Panc1 (cell line): ENCODE results near the gene RPH3AL. TPM values are rescaled to one million over a fixed set of nuclear protein-coding genes. Genes with fewer than 3 reads are reported as not detected.

ENCODE experiments used
- ATAC-seq: fragments of 200-7000 bp; cut with Tn5 transposase; 2 replicates; pipeline ENCODE4 v1.9.1; 2020; ENCODE audit warnings: mild to moderate bottlenecking, moderate library complexity
- BruUV-seq: library from RNA; stranded (reverse); fragments of 400-500 nt; replicated peaks from 2 replicates; lab custom pipeline; 2021; lab: Mats Ljungman, UMichigan
- CTCF ChIA-PET: fragments of 300-600 bp; sonication (Branson Sonifier 250); formaldehyde crosslinking; loops from one replicate; lab custom pipeline; 2022; ENCODE audit warnings: antibody characterized with exemption; lab: Charles Lee
- POLR2A ChIA-PET: fragments of 300-600 bp; sonication (Branson Sonifier 250); formaldehyde crosslinking; loops from one replicate; lab custom pipeline; 2022; ENCODE audit warnings: antibody characterized with exemption; lab: Charles Lee
- DNase-seq: peaks from one replicate; pipeline ENCODE4 v3.0.0-alpha.2; 2010; ENCODE audit warnings: low read depth, low spot score
- H3K27ac ChIP-seq: 2 replicates; pipeline ENCODE4 v1.5.1; 2011; ENCODE audit warnings: mild to moderate bottlenecking, low read length, inconsistent platforms
- H3K27me3 ChIP-seq: fragments of 200-500 bp; sonication (Bioruptor generic); 2 replicates; pipeline ENCODE4 v1.6.0; 2014; ENCODE audit warnings: low read length, inconsistent platforms; ENCODE audit not compliant: control insufficient read depth, insufficient read depth
- H3K36me3 ChIP-seq: fragments of 200-500 bp; sonication (Bioruptor generic); 2 replicates; pipeline ENCODE4 v1.5.1; 2014; ENCODE audit warnings: inconsistent platforms, mild to moderate bottlenecking, low read length, moderate library complexity; ENCODE audit not compliant: control insufficient read depth, insufficient read depth
- H3K4me1 ChIP-seq: 2 replicates; pipeline ENCODE4 v1.5.1; 2011; ENCODE audit warnings: inconsistent platforms, mild to moderate bottlenecking, low read length, moderate library complexity; ENCODE audit not compliant: control insufficient read depth, insufficient read depth
- H3K4me3 ChIP-seq, 2 experiments: 2 replicates each; pipeline ENCODE4 v1.5.1; 2011 to 2012; ENCODE audit warnings: low read depth in 2 of 2, low read length in 2 of 2, mild to moderate bottlenecking in 2 of 2, inconsistent platforms in 1 of 2, moderate library complexity in 1 of 2
- H3K9me3 ChIP-seq: fragments of 200-500 bp; sonication (Bioruptor generic); 2 replicates; pipeline ENCODE4 v1.5.1; 2014; ENCODE audit warnings: low read depth, mild to moderate bottlenecking, inconsistent platforms, low read length, moderate library complexity; ENCODE audit not compliant: control insufficient read depth, insufficient read depth
- CTCF ChIP-seq: fragments of 450-650 bp; IDR thresholded peaks from 2 replicates; pipeline ENCODE4 v1.5.1; 2017; ENCODE audit warnings: mild to moderate bottlenecking
- POLR2AphosphoS5 ChIP-seq: IDR thresholded peaks from 2 replicates; pipeline ENCODE4 v1.6.1; 2012; ENCODE audit warnings: mild to moderate bottlenecking, low read depth, low read length, moderate library complexity
- REST ChIP-seq, 2 experiments: IDR thresholded peaks; 2 replicates each; pipeline ENCODE4 v1.6.1; 2011 to 2012; ENCODE audit warnings: low read depth in 2 of 2, control low read depth in 1 of 2, low read length in 1 of 2, mild to moderate bottlenecking in 1 of 2, moderate library complexity in 1 of 2; ENCODE audit not compliant: insufficient read depth in 1 of 2
- SIN3A ChIP-seq: IDR thresholded peaks from 2 replicates; pipeline ENCODE4 v1.6.1; 2012; ENCODE audit warnings: low read depth, mild to moderate bottlenecking, low read length, moderate library complexity, borderline replicate concordance; ENCODE audit not compliant: insufficient read depth
- TCF7L2 ChIP-seq: IDR thresholded peaks from 2 replicates; pipeline ENCODE4 v1.6.1; 2011; ENCODE audit warnings: mild to moderate bottlenecking, low read depth, low read length, inconsistent platforms
- in situ Hi-C: cut with HindIII; loops from 2 replicates; pipeline ENCODE4 v1.10.0; 2016; ENCODE audit warnings: low sequenced_read_pairs, low pct_unique_long_range_greater_than_20kb
- intact Hi-C: fragments of 100-400 bp; cut with micrococcal nuclease; formaldehyde crosslinking; loops from one replicate; pipeline ENCODE4 v1.10.0; 2022; ENCODE audit not compliant: unreplicated experiment
- total RNA-seq: library from RNA; stranded (reverse); gene quantifications from one replicate; pipeline ENCODE4 v1.2.1, GENCODE V29; 2021; ENCODE audit not compliant: unreplicated experiment

RPH3AL gene
- total RNA-seq, 1 experiment from 2014 or later = 2.2 TPM

GRCh38 chr17:266701-267667, 85.6 kb downstream of the RPH3AL start:
- intact Hi-C loops = no loop called here
- no peaks in the 10 kb centered on the region for H3K4me1 ChIP-seq
- no peak overlapping the region for H3K27ac ChIP-seq
- ChIA-PET POLR2A (no interaction called here), CTCF (no interaction called here)
- H3K4me3 ChIP-seq = no peak overlapping the region
- in situ Hi-C loops = no loop called here
- BruUV-seq = no TSS peak
- DNase-seq = no peak
- no peaks in the 10 kb centered on the region for H3K9me3 ChIP-seq
- no peaks in the 10 kb centered on the region for H3K36me3 ChIP-seq
- H3K27me3 ChIP-seq = no peaks in the 10 kb centered on the region
- no peak for ATAC-seq
- TF ChIP-seq POLR2AphosphoS5 = no peak
- no peak for TF ChIP-seq CTCF
- TF ChIP-seq TCF7L2 = no peak
- TF ChIP-seq SIN3A = no peak
- TF ChIP-seq REST (IDR thresholded peaks at IDR 0.05; ENCODE audit: insufficient read depth in 1 of 2, low read depth in 2 of 2, low read length in 1 of 2) = no peak

GRCh38 chr17:266219-266618, 86.4 kb downstream of the RPH3AL start:
- intact Hi-C loops = no loop called here
- H3K9me3 ChIP-seq = no peaks in the 10 kb centered on the region
- H3K4me1 ChIP-seq = no peaks in the 10 kb centered on the region
- H3K4me3 ChIP-seq = no peak overlapping the region
- no peaks in the 10 kb centered on the region for H3K27me3 ChIP-seq
- no peaks in the 10 kb centered on the region for H3K36me3 ChIP-seq
- no peak for ATAC-seq
- in situ Hi-C loops = no loop called here
- no TSS peak for BruUV-seq
- ChIA-PET POLR2A (no interaction called here), CTCF (no interaction called here)
- no peak for TF ChIP-seq SIN3A
- TF ChIP-seq POLR2AphosphoS5 = no peak
- TF ChIP-seq REST (IDR thresholded peaks at IDR 0.05; ENCODE audit: insufficient read depth in 1 of 2, low read depth in 2 of 2, low read length in 1 of 2) = no peak
- no peak for TF ChIP-seq CTCF
- TF ChIP-seq TCF7L2 = no peak
- H3K27ac ChIP-seq = no peak overlapping the region
- DNase-seq = no peak
